GM12891 (cell line): ENCODE results near the gene MLIP.

Experiments used
- PAX5 ChIP-seq: IDR thresholded peaks from 2 replicates; pipeline ENCODE4 v1.6.1; 2011; ENCODE audit warnings: low read length, moderate library complexity, mild to moderate bottlenecking; ENCODE audit not compliant: insufficient read depth, severe bottlenecking
- POLR2A ChIP-seq: IDR thresholded peaks from 2 replicates; pipeline ENCODE4 v1.6.1; 2011; ENCODE audit warnings: low read depth, low read length, control low read depth
- POLR2AphosphoS5 ChIP-seq: IDR thresholded peaks from 2 replicates; pipeline ENCODE4 v1.6.1; 2011; ENCODE audit warnings: low read depth, low read length, control low read depth
- POU2F2 ChIP-seq: IDR thresholded peaks from 2 replicates; pipeline ENCODE4 v1.6.1; 2011; ENCODE audit warnings: low read depth, mild to moderate bottlenecking, control low read depth, low read length, moderate library complexity
- SPI1 ChIP-seq: IDR thresholded peaks from 2 replicates; pipeline ENCODE4 v1.6.1; 2011; ENCODE audit warnings: low read depth, low read length, control low read depth
- TAF1 ChIP-seq: IDR thresholded peaks from 2 replicates; pipeline ENCODE4 v1.6.1; 2011; ENCODE audit warnings: low read depth, low read length, control low read depth

GRCh38 chr6:54073487-54073886 lies 37.8 kb upstream of the MLIP start:
- no peak for TF ChIP-seq POLR2A
- no peak for TF ChIP-seq TAF1
- TF ChIP-seq POLR2AphosphoS5: no peak
- TF ChIP-seq SPI1: no peak
- no peak for TF ChIP-seq PAX5
- no peak for TF ChIP-seq POU2F2
